Measurements from ENCODE around the gene GATA2.
A peak's percentile ranks its signal among the peaks of the same experiment; 100 is the strongest.

The GATA2 gene

GRCh38 chr3:128432301-128432970 lies 60.6 kb downstream of the GATA2 start:
- peak; percentile 29 for DNase-seq

DNA sequence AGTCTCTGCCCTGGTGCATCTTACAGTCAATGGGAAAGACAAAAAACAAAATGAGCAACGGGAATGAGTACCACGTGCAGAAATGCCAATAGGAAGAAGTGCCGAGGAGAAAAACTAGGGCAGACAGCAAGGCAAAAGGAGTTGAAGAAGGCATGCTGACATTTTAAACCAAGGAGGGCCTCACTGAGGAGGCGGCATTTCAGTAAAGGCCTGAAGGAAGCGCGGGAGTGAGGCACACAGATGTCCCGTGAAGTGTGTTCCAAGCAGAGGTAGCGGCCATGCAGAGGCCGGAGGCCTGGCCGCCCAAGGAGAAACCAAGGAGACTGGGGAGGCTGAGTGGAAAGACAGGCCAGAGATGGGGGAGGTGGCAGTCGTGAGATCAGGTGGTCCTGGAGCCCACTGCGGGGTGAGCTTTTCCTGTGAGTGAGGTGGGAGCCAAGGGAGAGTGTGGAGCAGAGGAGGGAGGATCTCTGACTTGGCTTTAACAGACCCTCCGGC lies 61.1 kb downstream of the GATA2 start:
- no peak for DNase-seq

GRCh38 chr3:128430731-128431130 lies 62.3 kb downstream of the GATA2 start:
- no peak for DNase-seq

- no peak for DNase-seq
Observed at GRCh38 chr3:128430301-128430700, 62.7 kb downstream of the GATA2 start.

DNA sequence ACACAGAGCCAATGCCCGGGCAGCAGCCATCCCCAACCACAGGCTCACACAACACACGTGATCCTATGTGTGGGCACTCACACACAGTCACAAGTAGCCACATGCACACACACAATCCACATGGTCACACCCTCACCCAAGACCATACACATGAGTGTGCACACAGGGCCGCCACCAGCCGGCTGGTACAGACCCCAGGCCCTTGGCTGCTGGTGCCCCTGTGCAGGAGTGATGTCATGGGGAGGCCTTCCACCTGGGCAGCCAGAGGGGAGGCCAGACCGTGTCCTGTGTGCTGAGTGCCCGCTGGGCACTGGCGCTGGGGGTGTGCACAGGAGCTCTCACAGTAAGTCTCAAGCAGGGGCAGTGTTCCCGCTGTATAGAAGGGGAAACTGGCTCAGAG lies 63.2 kb downstream of the GATA2 start:
- no peak for DNase-seq
